ENCODE measurements around the gene IL12RB1. TPM values are rescaled to one million over a fixed set of nuclear protein-coding genes. Genes with fewer than 3 reads are reported as not detected.
"Not testable (repeated sequence)": the region's sequence is repeated elsewhere in the genome, so short reads cannot be mapped to it uniquely, and the experiment has no call there.

IL12RB1 gene
- total RNA-seq, 1 donor: 26.9 TPM

GRCh38 chr19:18102916-18103542 is 16.3 kb upstream of the IL12RB1 start:
- H3K4me1 ChIP-seq (ENCODE audit: insufficient read depth, low read length): peaks cover 52% of the 10 kb centered on the region
- H3K27me3 ChIP-seq (ENCODE audit: insufficient read depth, low read length): no peaks in the 10 kb centered on the region
- no peak overlapping the region for H3K4me3 ChIP-seq (ENCODE audit: low read length)
- H3K9me3 ChIP-seq (ENCODE audit: low read depth, low read length): no peaks in the 10 kb centered on the region

GRCh38 chr19:18101268-18101667 is 14.5 kb upstream of the IL12RB1 start:
- H3K27me3 ChIP-seq (ENCODE audit: insufficient read depth, low read length): no peaks in the 10 kb centered on the region
- no peaks in the 10 kb centered on the region for H3K9me3 ChIP-seq (ENCODE audit: low read depth, low read length)
- no peak overlapping the region for H3K4me3 ChIP-seq (ENCODE audit: low read length)
- peaks cover 50% of the 10 kb centered on the region for H3K4me1 ChIP-seq (ENCODE audit: insufficient read depth, low read length)

- Histone ChIP-seq H3K4me3 (ENCODE audit: low read length) (no peak overlapping the region), H3K4me1 (ENCODE audit: insufficient read depth, low read length) (peaks cover 50% of the 10 kb centered on the region), H3K9me3 (ENCODE audit: low read depth, low read length) (no peaks in the 10 kb centered on the region), H3K27me3 (ENCODE audit: insufficient read depth, low read length) (no peaks in the 10 kb centered on the region)
These were observed 14.0 kb upstream of the IL12RB1 start for GRCh38 chr19:18100710-18101109.

- Histone ChIP-seq H3K4me3 (ENCODE audit: low read length) (no peak overlapping the region), H3K9me3 (ENCODE audit: low read depth, low read length) (no peaks in the 10 kb centered on the region), H3K4me1 (ENCODE audit: insufficient read depth, low read length) (peaks cover 42% of the 10 kb centered on the region), H3K27me3 (ENCODE audit: insufficient read depth, low read length) (no peaks in the 10 kb centered on the region)
These were observed 12.9 kb upstream of the IL12RB1 start for GRCh38 chr19:18099623-18099995.

GRCh38 chr19:18098891-18099622 is 12.3 kb upstream of the IL12RB1 start:
- Histone ChIP-seq H3K4me3 (ENCODE audit: low read length) (peak overlapping the region; percentile 51), H3K4me1 (ENCODE audit: insufficient read depth, low read length) (peaks cover 37% of the 10 kb centered on the region), H3K9me3 (ENCODE audit: low read depth, low read length) (no peaks in the 10 kb centered on the region), H3K27me3 (ENCODE audit: insufficient read depth, low read length) (no peaks in the 10 kb centered on the region)

GRCh38 chr19:18097993-18098890 is 11.5 kb upstream of the IL12RB1 start:
- Histone ChIP-seq H3K27me3 (ENCODE audit: insufficient read depth, low read length) (no peaks in the 10 kb centered on the region), H3K4me1 (ENCODE audit: insufficient read depth, low read length) (peaks cover 33% of the 10 kb centered on the region), H3K9me3 (ENCODE audit: low read depth, low read length) (no peaks in the 10 kb centered on the region), H3K4me3 (ENCODE audit: low read length) (peak overlapping the region; percentile 51)

- H3K4me1 ChIP-seq (ENCODE audit: insufficient read depth, low read length): peaks cover 37% of the 10 kb centered on the region
- no peaks in the 10 kb centered on the region for H3K9me3 ChIP-seq (ENCODE audit: low read depth, low read length)
- peak within 1 kb of the TSS; percentile 51 for H3K4me3 ChIP-seq (ENCODE audit: low read length)
- no peaks in the 10 kb centered on the region for H3K27me3 ChIP-seq (ENCODE audit: insufficient read depth, low read length)
These were observed 10.7 kb upstream of the IL12RB1 start, which contains the start of gene MAST3 for GRCh38 chr19:18097217-18097992. Gene MAST3 (plus strand): TSS chr19:18097778. CDS start chr19:18097793, 15 bp downstream.

- peaks cover 48% of the 10 kb centered on the region for H3K4me1 ChIP-seq (ENCODE audit: insufficient read depth, low read length)
- H3K27me3 ChIP-seq (ENCODE audit: insufficient read depth, low read length): no peaks in the 10 kb centered on the region
- H3K4me3 ChIP-seq (ENCODE audit: low read length): no peak overlapping the region
These were observed 9.5 kb upstream of the IL12RB1 start for GRCh38 chr19:18096258-18096657.

GRCh38 chr19:18093439-18094161 is 6.9 kb upstream of the IL12RB1 start:
- no peaks in the 10 kb centered on the region for H3K27me3 ChIP-seq (ENCODE audit: insufficient read depth, low read length)
- H3K9me3 ChIP-seq (ENCODE audit: low read depth, low read length): no peaks in the 10 kb centered on the region
- H3K4me1 ChIP-seq (ENCODE audit: insufficient read depth, low read length): peaks cover 62% of the 10 kb centered on the region
- H3K4me3 ChIP-seq (ENCODE audit: low read length): no peak overlapping the region

More at GRCh38 chr19:18096258-18096657, 9.5 kb upstream of the IL12RB1 start:
- H3K9me3 ChIP-seq (ENCODE audit: low read depth, low read length): no peaks in the 10 kb centered on the region

GRCh38 chr19:18091217-18091608 is 4.5 kb upstream of the IL12RB1 start:
- Histone ChIP-seq H3K4me3 (ENCODE audit: low read length) (no peak overlapping the region), H3K27me3 (ENCODE audit: insufficient read depth, low read length) (no peaks in the 10 kb centered on the region), H3K4me1 (ENCODE audit: insufficient read depth, low read length) (peaks cover 69% of the 10 kb centered on the region), H3K9me3 (ENCODE audit: low read depth, low read length) (no peaks in the 10 kb centered on the region)

GRCh38 chr19:18090545-18091216 is 3.9 kb upstream of the IL12RB1 start:
- no peaks in the 10 kb centered on the region for H3K27me3 ChIP-seq (ENCODE audit: insufficient read depth, low read length)
- H3K4me3 ChIP-seq (ENCODE audit: low read length): no peak overlapping the region
- peaks cover 74% of the 10 kb centered on the region for H3K4me1 ChIP-seq (ENCODE audit: insufficient read depth, low read length)
- no peaks in the 10 kb centered on the region for H3K9me3 ChIP-seq (ENCODE audit: low read depth, low read length)

GRCh38 chr19:18089726-18090125 is 3.0 kb upstream of the IL12RB1 start:
- Histone ChIP-seq H3K27me3 (ENCODE audit: insufficient read depth, low read length) (no peaks in the 10 kb centered on the region), H3K4me1 (ENCODE audit: insufficient read depth, low read length) (peaks cover 82% of the 10 kb centered on the region), H3K9me3 (ENCODE audit: low read depth, low read length) (no peaks in the 10 kb centered on the region), H3K4me3 (ENCODE audit: low read length) (no peak overlapping the region)

GRCh38 chr19:18089096-18089541 is 2.4 kb upstream of the IL12RB1 start:
- H3K27me3 ChIP-seq (ENCODE audit: insufficient read depth, low read length); H3K4me3 ChIP-seq (ENCODE audit: low read length); H3K9me3 ChIP-seq (ENCODE audit: low read depth, low read length): not testable (repeated sequence)
- peaks cover 84% of the 10 kb centered on the region for H3K4me1 ChIP-seq (ENCODE audit: insufficient read depth, low read length)

Data from mononuclear cell (primary cell).